ENCODE data around the gene HOXA13. TPM values are rescaled to one million over a fixed set of nuclear protein-coding genes. Genes with fewer than 3 reads are reported as not detected.
A peak's percentile ranks its signal among the peaks of the same experiment; 100 is the strongest.

The HOXA13 gene
- total RNA-seq, 2 donors from 2014 or later: not detected

GRCh38 chr7:27242555-27243339 is 42.9 kb upstream of the HOXA13 start, which contains the start of gene EVX1:
TSS of gene EVX1 (plus strand) at chr7:27242802. CDS start at chr7:27243031, 229 bp downstream.
- peaks cover 64 to 95% of the 10 kb centered on the region in 2 donors for H3K27me3 ChIP-seq
- TF ChIP-seq CTCF (IDR thresholded peaks at IDR 0.05): no peak
- DNase-seq (ENCODE audit: low spot score): no peak
- H3K36me3 ChIP-seq: no peaks in the 10 kb centered on the region
- H3K27ac ChIP-seq: no peak within 1 kb of the TSS
- no peaks in the 10 kb centered on the region for H3K9me3 ChIP-seq
- H3K4me1 ChIP-seq: peaks cover 0 to 52% of the 10 kb centered on the region in 2 donors
- H3K4me3 ChIP-seq: peak within 1 kb of the TSS in 1 of 2 donors; percentile 10

DNA sequence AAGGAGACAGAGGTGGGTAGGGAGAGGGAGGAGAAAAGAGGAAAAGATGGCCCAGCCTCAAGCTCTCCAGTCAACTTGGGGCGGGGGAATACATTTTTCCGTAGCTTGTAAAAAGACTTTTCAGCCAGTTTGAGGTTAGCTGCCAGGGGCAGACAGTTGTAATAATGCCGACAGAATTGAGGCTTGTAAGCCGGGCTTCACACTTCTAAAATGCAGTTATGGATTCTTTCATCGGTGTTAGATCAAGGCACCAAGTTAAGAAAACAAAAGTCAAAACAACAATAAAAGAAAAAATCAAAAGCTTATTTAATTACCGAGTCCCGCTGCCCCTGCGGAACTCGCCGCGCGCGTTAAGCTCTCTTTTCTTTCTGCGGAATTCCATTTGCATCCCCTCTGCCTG is 42.3 kb upstream of the HOXA13 start:
- Histone ChIP-seq H3K27ac (no peak overlapping the region), H3K9me3 (no peaks in the 10 kb centered on the region), H3K4me3 (peak overlapping the region in 1 of 2 donors; percentile 10), H3K4me1 (peaks cover 0 to 52% of the 10 kb centered on the region in 2 donors), H3K36me3 (no peaks in the 10 kb centered on the region), H3K27me3 (peaks cover 64 to 89% of the 10 kb centered on the region in 2 donors)
- TF ChIP-seq CTCF (IDR thresholded peaks at IDR 0.05): no peak
- DNase-seq (ENCODE audit: low spot score): no peak

- H3K4me1 ChIP-seq: peaks cover 0 to 50% of the 10 kb centered on the region in 2 donors
- no peak for DNase-seq (ENCODE audit: low spot score)
- H3K27ac ChIP-seq: no peak overlapping the region
- H3K9me3 ChIP-seq: no peaks in the 10 kb centered on the region
- peaks cover 60 to 83% of the 10 kb centered on the region in 2 donors for H3K27me3 ChIP-seq
- no peak overlapping the region for H3K4me3 ChIP-seq
- TF ChIP-seq CTCF (IDR thresholded peaks at IDR 0.05): no peak
- H3K36me3 ChIP-seq: no peaks in the 10 kb centered on the region
These were observed 41.5 kb upstream of the HOXA13 start for GRCh38 chr7:27241189-27242056.

DNA sequence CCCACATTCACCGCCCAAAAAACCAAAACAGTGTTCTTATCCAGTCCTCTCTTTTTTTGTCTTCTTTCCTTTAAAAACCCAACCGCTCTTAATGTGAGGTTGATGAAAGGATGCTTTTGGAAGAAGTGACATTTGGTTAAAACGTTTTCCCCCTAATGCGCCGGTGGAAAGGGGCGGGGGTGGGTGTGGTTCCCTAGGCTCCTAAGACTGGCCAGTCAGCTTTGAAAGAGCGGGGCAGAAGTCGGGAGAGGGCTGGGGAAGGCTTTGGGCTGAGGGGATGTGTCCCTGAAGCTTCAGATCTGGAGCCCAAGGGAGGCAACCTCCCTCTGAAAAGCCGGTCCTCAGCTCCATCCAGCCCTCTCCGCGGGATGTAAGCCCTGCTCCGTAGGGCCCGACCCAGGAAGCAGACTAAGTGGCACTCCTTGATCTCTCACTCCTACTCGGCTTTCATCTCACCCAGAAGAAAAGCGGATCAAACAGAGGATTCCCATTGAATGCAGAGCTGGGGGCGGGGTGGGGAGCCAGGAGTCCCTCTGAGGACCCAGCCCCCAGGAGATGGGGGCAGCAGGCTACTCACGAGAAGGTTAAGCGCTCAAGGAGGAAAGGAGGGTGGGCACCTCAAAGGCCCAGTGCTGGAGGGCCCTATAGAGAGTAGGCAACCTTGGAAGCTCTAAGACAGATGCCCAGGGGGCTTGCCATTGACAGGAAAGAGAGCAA is 40.3 kb upstream of the HOXA13 start:
- DNase-seq (ENCODE audit: low spot score): no peak
- Histone ChIP-seq H3K9me3 (no peaks in the 10 kb centered on the region), H3K36me3 (no peaks in the 10 kb centered on the region), H3K27ac (no peak overlapping the region), H3K27me3 (peaks cover 61 to 83% of the 10 kb centered on the region in 2 donors), H3K4me3 (peak overlapping the region in 1 of 2 donors; percentile 33), H3K4me1 (peaks cover 0 to 47% of the 10 kb centered on the region in 2 donors)
- TF ChIP-seq CTCF (IDR thresholded peaks at IDR 0.05): no peak

DNA sequence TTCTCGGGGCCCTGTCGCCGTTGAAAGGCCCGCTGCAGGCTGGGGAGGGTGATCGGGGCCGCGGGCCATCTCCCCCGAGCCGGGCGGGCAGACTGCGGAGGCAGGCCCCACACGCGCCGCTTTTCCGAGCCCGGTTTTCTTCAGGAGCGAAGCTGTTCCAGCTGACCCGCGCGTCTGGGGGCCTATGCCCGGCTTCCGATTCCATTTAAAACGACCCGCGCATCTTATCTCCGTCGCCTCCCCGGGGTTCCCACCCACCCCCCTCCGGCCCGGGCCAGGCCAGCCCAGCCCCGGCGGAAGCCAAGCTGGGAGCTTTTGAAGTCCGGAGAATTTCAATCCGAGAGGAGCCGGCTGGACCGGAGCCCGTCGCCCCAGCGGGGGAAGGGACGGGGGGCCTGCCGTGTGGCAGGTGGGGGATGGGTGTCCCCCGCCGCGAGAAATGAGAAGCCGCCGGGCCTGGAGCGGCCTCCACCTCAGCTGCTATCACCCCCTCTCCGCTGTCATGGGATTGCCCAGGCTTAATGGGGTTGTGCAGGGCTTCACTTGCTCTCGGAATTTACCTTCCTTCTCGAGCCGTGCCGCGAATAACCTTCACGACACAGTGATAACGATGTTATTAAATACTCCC is 39.6 kb upstream of the HOXA13 start:
- no peaks in the 10 kb centered on the region for H3K36me3 ChIP-seq
- H3K27ac ChIP-seq: no peak overlapping the region
- H3K27me3 ChIP-seq: peaks cover 54 to 80% of the 10 kb centered on the region in 2 donors
- TF ChIP-seq CTCF (IDR thresholded peaks at IDR 0.05): no peak
- H3K4me1 ChIP-seq: peaks cover 0 to 44% of the 10 kb centered on the region in 2 donors
- no peaks in the 10 kb centered on the region for H3K9me3 ChIP-seq
- DNase-seq (ENCODE audit: low spot score): no peak
- peak overlapping the region in 1 of 2 donors; percentile 33 for H3K4me3 ChIP-seq

All from right atrium auricular region (tissue), 2 donors.